HL-60 (cell line): ENCODE results near the gene ZIK1.

ENCODE experiments used
- DNase-seq, 2 experiments: peaks; one replicate each; pipeline ENCODE4 v3.0.0-alpha.2; 2010 to 2020; ENCODE audit warnings: low read depth in 1 of 2, low spot score in 1 of 2
- H3K27ac ChIP-seq: fragments of 250-450 bp; sonication (Bioruptor Pico); replicated peaks from 2 replicates; pipeline ENCODE4 v1.5.1; 2020; ENCODE audit warnings: mild to moderate bottlenecking, moderate library complexity
- H3K27me3 ChIP-seq: fragments of 250-450 bp; sonication (Bioruptor Pico); 2 replicates; pipeline ENCODE4 v1.5.1; 2021; ENCODE audit warnings: mild to moderate bottlenecking, moderate library complexity; ENCODE audit not compliant: insufficient read depth, poor library complexity, severe bottlenecking
- H3K4me3 ChIP-seq: replicated peaks from 2 replicates; pipeline ENCODE4 v1.5.1; 2011; ENCODE audit warnings: mild to moderate bottlenecking, control low read depth, low read length; ENCODE audit not compliant: insufficient read depth
- CTCF ChIP-seq: IDR thresholded peaks from one replicate; pipeline ENCODE4 v1.5.1; 2011; ENCODE audit warnings: low read length, control low read depth, inconsistent platforms; ENCODE audit not compliant: insufficient read depth
- GABPA ChIP-seq: IDR thresholded peaks from 2 replicates; pipeline ENCODE4 v1.6.1; 2012; ENCODE audit warnings: low read depth
- POLR2AphosphoS5 ChIP-seq: IDR thresholded peaks from 2 replicates; pipeline ENCODE4 v1.6.1; 2012; ENCODE audit warnings: low read depth
- REST ChIP-seq: IDR thresholded peaks from 2 replicates; pipeline ENCODE4 v1.6.1; 2012; ENCODE audit warnings: low read depth; ENCODE audit not compliant: insufficient replicate concordance
- SPI1 ChIP-seq: IDR thresholded peaks from 2 replicates; pipeline ENCODE4 v1.6.1; 2012; ENCODE audit warnings: low read depth, mild to moderate bottlenecking, borderline replicate concordance
- long read RNA-seq: library from polyadenylated mRNA; unstranded; transcript quantifications from one replicate; pipeline ENCODE4 v2.0.0, GENCODE V29; 2020

Gene ZIK1
- long read RNA-seq: 0 reads

GRCh38 chr19:57583521-57584416, at the start of gene ZIK1:
ZIK1 (plus strand) TSS chr19:57584145; CDS start chr19:57584357, 212 bp downstream.
- Histone ChIP-seq H3K27me3 (no peaks in the 10 kb centered on the region), H3K4me3 (peak within 1 kb of the TSS; percentile 67), H3K27ac (no peak within 1 kb of the TSS; the same call in 1 of the 2 replicates)
- peak; percentile 83 to 91 for DNase-seq
- peak; percentile 43 for TF ChIP-seq REST
- TF ChIP-seq CTCF: no peak
- no peak; the same call in none of the 2 replicates for TF ChIP-seq POLR2AphosphoS5
- TF ChIP-seq GABPA: peak; percentile 93
- TF ChIP-seq SPI1: no peak

- no peak for DNase-seq
- no peak for TF ChIP-seq REST
- no peak for TF ChIP-seq CTCF
- TF ChIP-seq SPI1: no peak
- TF ChIP-seq GABPA: no peak
- no peak for TF ChIP-seq POLR2AphosphoS5
These were observed 45.9 kb upstream of the ZIK1 start for GRCh38 chr19:57537953-57538547.

GRCh38 chr19:57546513-57546912, 37.4 kb upstream of the ZIK1 start:
- TF ChIP-seq SPI1: no peak
- no peak for TF ChIP-seq POLR2AphosphoS5
- TF ChIP-seq GABPA: no peak
- TF ChIP-seq CTCF: no peak
- no peak for TF ChIP-seq REST
- no peak for DNase-seq
- H3K27ac ChIP-seq: no peak overlapping the region
- no peaks in the 10 kb centered on the region for H3K27me3 ChIP-seq
- H3K4me3 ChIP-seq: no peak overlapping the region

More at GRCh38 chr19:57537953-57538547, 45.9 kb upstream of the ZIK1 start:
- H3K27ac ChIP-seq: no peak overlapping the region
- no peaks in the 10 kb centered on the region for H3K27me3 ChIP-seq
- H3K4me3 ChIP-seq: no peak overlapping the region
